HG02943 (cell line): ENCODE data around the gene NEK6.

ENCODE experiments used
- ATAC-seq: cut with Tn5 transposase; IDR thresholded peaks from one replicate; pipeline ENCODE4 v1.9.1; 2021; ENCODE audit warnings: mild to moderate bottlenecking, low read depth, moderate library complexity; ENCODE audit not compliant: unreplicated experiment

NEK6 gene

GRCh38 chr9:124363326-124364096 lies 105.8 kb downstream of the NEK6 start:
- ATAC-seq: no peak

DNA sequence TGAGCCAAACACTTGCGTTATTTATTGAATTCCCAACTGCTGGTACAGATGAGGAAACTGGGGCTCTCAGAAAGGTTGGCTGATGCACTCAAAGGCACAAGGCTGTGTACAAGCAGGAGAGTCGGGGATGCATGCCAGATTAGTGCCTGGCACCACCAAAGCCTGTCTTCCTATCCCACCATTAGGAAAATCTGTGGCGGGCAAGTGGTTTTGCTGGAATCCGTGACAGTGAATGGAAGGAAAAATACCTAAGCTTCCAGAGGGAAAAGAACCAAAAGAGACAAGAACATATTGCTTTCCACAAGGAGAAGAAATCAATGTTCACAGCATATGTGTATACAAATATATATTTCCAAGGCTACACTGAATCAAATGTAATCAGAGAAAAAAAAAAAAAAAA lies 106.4 kb downstream of the NEK6 start:
- ATAC-seq: no peak

GRCh38 chr9:124365036-124365435 lies 107.3 kb downstream of the NEK6 start:
- no peak for ATAC-seq

DNA sequence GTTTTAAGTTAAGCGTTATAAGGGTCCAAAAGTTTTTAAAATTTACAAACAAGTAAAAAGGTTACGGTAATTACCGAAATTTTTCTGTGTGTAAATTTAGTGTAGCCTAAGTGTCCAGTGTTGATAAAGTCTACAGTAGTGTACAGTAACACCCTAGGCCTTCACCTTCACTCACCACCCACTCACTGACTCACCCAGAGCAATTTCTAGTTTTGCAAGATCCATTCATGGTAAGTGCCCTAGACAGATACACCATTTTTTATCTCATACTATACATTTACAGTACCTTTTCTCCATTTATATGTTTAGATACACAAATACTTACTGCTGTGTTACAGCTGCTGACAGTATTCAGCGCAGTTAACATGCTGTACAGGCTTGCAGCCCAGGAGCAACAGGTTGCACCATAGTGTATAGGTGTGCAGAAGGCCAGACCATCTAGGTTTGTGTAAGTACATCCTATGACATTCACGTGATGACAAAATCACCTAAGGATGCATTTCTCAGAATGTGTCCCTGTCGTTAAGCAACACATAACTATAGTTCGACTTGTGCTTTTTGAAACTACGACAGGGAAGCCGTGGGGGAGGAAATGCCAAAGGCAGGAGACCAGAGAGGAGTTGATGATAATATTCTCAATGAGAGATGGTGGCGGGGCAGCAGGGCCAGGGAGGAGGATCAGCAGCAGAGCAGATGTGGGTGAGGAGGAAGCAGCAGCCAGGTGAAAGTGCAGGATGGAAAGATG lies 108.9 kb downstream of the NEK6 start:
- ATAC-seq: no peak

- ATAC-seq: no peak
Observed at GRCh38 chr9:124368692-124369091, 110.9 kb downstream of the NEK6 start.

DNA sequence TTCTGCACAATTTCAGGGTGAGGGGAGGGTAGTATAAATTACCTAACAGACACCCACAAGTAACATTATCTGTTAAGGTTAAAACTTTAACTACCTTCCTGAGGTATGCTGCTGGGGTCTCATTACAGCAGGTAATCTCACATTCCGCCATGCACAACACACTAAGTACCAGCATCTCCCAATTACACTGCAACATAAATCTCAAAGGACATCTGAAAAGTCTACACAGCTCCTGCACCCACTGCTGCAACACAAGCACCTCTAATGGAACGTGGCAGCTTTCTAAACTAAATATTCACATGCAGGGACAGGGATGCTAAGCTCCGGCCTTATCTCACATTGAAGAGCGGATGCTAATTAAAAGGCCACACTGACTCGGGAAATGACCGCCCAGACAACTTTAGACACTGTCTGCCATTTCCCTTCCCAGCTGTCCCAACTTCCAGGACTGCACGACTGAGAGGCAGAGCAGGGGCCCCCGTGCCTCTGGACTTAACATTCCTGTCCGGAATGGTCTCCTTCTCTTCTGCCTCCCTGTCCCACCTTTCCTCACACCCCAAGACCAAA lies 111.6 kb downstream of the NEK6 start:
- no peak for ATAC-seq

GRCh38 chr9:124370896-124371582 lies 113.3 kb downstream of the NEK6 start:
- ATAC-seq: no peak

DNA sequence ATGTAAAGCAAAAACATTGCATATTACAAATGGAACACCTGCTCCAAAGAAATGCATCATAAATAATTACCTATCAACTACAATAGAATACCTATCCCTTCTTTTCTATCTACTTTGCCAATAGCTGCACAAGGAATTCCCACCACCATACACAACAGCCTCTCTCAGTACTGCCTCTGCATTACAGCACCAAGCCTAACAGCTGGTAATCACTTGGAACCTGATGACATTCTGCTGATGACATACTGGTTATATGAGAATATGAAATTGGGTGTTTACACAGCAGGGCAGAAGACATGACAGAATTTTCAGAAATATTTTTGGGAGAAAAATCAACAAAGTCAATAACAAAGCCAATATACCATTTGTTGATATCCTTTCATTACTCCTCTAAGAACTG lies 114.3 kb downstream of the NEK6 start:
- no peak for ATAC-seq

DNA sequence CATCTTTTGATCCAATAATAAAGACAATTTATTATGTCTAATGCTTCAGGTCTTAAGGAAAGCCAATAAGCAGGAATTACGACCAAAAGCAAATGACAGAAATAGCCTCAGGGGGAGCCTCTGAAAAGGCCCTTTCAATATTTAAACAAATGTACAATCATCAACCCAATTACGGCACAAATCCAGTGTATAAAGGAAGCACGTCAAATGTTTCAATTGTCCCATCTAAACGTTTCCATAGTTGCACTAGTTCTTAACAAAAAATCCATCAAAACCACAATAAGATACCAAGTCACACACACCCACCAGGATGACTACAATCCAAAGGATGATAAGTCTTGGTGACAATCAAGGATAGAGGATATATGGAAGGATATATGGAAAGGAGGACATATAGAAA lies 115.6 kb downstream of the NEK6 start:
- no peak for ATAC-seq

DNA sequence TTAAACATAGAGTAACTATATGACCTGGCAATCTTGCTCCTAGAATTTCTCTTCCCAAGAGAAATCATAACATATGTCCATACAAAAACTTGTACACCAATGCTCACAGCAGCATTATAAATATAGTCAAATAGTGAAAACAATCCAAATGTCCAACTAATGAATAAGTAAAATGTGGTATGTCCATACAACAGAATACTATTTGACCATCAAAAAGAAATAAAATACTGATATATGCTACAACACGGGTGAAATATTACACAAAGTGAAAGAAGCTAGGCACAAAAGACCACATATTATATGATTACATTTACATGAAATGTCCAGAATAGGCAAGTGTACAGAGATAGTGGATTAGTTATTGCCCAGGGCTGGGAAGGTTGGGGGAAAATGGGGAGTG lies 116.1 kb downstream of the NEK6 start:
- no peak for ATAC-seq

- no peak for ATAC-seq
Observed at GRCh38 chr9:124375726-124376125, 118.0 kb downstream of the NEK6 start.

GRCh38 chr9:124376329-124376728 lies 118.6 kb downstream of the NEK6 start:
- ATAC-seq: no peak

DNA sequence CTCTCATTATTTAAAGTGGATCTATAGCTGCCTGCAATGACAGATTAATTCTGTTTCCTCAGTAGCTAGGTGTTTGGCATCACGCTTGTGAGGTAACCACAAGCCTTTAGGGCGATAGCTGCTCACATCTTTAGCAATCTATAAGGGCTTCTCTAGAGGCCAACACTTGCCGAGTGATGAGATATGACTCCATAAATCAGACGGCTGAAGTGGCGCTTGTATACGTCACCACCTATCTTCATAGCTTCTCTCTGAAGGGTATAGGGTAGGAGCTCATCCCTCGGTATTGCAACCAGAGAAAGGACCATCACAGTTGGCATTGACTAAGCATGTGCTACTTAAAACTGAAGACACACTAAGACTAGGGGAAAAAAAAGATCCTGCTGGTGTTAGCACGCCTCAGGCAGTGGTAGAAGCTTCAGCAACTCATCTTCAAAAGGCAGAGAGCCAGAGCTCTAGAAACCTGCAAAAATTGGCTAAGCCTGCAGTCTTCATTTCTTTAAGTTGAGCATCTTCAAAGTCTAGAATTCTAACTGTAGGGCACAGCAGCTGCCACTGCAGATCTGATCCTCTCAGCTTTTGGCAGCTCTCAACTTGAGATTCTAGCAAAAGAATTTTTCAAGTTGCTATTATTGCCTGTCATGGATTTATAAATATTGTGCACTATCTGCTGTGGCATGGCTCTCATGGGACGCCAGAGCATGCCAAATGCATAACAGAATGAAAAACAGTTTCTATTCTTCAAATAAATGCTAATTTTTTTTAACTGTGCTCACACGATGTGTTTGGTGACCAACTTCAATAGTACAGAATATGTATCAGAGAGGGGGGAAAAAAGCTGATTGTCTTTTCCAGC lies 120.0 kb downstream of the NEK6 start:
- ATAC-seq: no peak

- ATAC-seq: no peak
Observed at GRCh38 chr9:124381170-124381945, 123.6 kb downstream of the NEK6 start.

GRCh38 chr9:124384210-124384609 lies 126.5 kb downstream of the NEK6 start:
- ATAC-seq: no peak

DNA sequence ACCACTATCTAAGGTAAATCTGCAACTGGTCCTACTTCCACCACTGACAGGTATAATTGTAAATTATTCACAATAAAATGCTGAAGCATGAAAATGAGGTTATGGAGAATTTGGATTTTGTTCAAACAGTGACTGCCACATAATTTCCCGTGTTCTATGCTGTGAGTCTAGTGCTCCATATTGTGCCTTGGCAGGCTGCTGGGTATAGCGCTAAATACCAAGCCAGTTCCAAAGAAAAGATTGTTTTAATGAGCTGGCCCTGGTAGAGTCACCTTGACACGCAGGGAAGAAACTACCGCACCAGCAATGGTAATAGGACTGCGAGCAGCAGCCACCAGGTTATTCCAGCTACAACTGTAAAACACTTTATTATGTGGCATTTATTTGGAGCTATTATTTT lies 127.1 kb downstream of the NEK6 start:
- no peak for ATAC-seq

DNA sequence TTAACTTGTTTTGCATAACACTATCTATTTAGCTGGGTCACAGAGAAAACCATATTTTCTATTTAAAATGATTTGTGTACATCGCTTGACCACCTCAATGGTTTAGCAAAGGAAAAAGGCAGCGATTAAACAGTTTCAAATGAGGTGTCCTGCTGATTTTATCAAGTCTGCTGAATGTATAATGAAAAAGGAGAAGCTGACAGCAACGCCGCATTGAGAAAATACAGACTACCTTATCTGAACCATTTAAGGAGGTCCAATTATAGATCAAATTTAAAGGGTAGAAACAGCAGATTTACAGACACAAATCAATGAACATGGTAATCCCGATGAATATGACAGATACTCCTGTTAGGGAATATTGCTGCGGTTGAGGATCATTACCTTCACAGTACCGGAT lies 127.9 kb downstream of the NEK6 start:
- ATAC-seq: no peak

DNA sequence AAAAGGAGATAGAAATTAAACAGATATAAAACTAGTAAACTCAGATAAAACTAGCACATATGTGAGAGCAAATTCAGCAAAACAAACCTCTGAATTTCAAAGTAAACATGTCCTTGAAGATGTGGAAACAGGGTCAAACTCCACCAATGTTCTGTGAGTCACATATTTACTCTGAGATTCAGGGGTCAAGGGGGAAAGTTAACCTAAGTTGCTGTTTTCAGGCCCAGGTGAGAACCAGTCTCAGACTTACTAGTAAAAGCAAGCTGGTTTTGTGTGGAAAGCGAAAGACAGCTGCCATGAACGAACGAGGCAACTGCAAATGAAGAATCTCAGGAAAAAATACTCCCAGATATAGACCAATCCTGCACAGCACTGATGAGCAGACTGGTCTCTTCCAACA lies 128.5 kb downstream of the NEK6 start:
- no peak for ATAC-seq

DNA sequence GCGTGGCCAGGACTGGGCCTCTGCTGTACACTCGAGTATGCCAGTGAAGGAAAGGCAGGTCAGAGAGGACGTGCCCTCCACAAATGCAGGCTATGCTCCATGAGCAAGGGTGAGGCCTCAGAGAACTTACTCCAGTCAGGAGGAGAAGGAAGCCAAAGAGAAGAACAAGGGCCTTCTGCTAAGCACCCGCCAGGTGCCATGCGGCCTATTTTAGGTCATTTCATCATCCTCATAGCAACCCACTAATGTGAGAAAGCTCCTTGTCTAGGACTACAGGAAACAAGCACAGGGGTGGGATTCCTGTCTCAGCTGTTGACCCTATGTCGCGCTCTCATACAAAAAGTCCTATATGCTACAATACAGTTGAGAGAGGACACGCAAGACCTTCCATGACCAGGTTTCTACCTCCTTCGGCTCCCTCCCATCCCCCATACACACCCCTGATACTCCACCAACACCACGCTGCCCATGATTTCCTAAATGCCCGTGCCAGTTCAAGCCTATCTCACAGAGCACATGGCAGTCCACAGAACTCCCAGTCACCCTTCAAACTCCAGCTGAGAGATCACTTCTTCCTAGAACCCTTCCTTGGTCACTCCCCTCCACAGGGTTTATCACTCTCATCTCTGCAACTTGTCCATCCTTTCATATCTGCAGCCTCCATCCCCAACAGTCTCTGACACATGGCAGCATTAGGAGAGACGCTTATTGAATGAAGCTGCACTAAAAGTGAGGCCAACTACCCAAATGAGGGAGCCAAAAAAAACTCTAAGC lies 130.7 kb downstream of the NEK6 start:
- ATAC-seq: no peak
